Trophoblast cell (in vitro differentiated cells and primary cell): ENCODE data around the gene LRRN1.

Experiments
- DNase-seq, 2 donors: peaks; one replicate each; pipeline ENCODE4 v3.0.0-alpha.2; 2016
- H2AFZ ChIP-seq: 2 replicates; pipeline ENCODE4 v1.6.1; 2013; ENCODE audit warnings: low read length, moderate library complexity, mild to moderate bottlenecking; ENCODE audit not compliant: insufficient read depth, poor library complexity
- H2AK5ac ChIP-seq: 2 replicates; pipeline ENCODE4 v1.6.1; 2013; ENCODE audit warnings: mild to moderate bottlenecking, low read length
- H2BK120ac ChIP-seq: 2 replicates; pipeline ENCODE4 v1.6.1; 2013; ENCODE audit warnings: low read length, mild to moderate bottlenecking, moderate library complexity; ENCODE audit not compliant: insufficient read depth, poor library complexity
- H2BK12ac ChIP-seq: 2 replicates; pipeline ENCODE4 v1.6.1; 2013; ENCODE audit warnings: mild to moderate bottlenecking, low read length, moderate library complexity
- H2BK5ac ChIP-seq: 2 replicates; pipeline ENCODE4 v1.6.1; 2013; ENCODE audit warnings: low read length, low read depth, moderate library complexity, mild to moderate bottlenecking; ENCODE audit not compliant: poor library complexity
- H3K14ac ChIP-seq: 2 replicates; pipeline ENCODE4 v1.6.1; 2013; ENCODE audit warnings: mild to moderate bottlenecking, low read length
- H3K18ac ChIP-seq: 2 replicates; pipeline ENCODE4 v1.6.1; 2013; ENCODE audit warnings: mild to moderate bottlenecking, low read length
- H3K23ac ChIP-seq: 2 replicates; pipeline ENCODE4 v1.6.1; 2013; ENCODE audit warnings: low read length
- H3K27ac ChIP-seq: 2 replicates; pipeline ENCODE4 v1.5.1; 2013; ENCODE audit warnings: low read depth, mild to moderate bottlenecking, inconsistent platforms, low read length, moderate library complexity
- H3K27me3 ChIP-seq: 2 replicates; pipeline ENCODE4 v1.6.1; 2013; ENCODE audit warnings: inconsistent platforms, mild to moderate bottlenecking, low read length, moderate library complexity; ENCODE audit not compliant: insufficient read depth
- H3K36me3 ChIP-seq, 2 experiments: 1 replicate in 1 of 2; 2 replicates in 1 of 2; pipeline ENCODE4 v1.6.1; 2013; ENCODE audit warnings: low read length in 2 of 2, mild to moderate bottlenecking in 2 of 2, moderate library complexity in 1 of 2; ENCODE audit not compliant: insufficient read depth in 2 of 2, control insufficient read depth in 1 of 2
- H3K4ac ChIP-seq: 2 replicates; pipeline ENCODE4 v1.6.1; 2013; ENCODE audit warnings: low read depth, mild to moderate bottlenecking, low read length, moderate library complexity
- H3K4me1 ChIP-seq, 2 experiments: 1 replicate in 1 of 2; 2 replicates in 1 of 2; pipeline ENCODE4 v1.6.1; 2013; ENCODE audit warnings: low read length in 2 of 2, mild to moderate bottlenecking in 2 of 2, moderate library complexity in 1 of 2; ENCODE audit not compliant: insufficient read depth in 2 of 2, control insufficient read depth in 1 of 2
- H3K4me2 ChIP-seq: 2 replicates; pipeline ENCODE4 v1.6.1; 2013; ENCODE audit warnings: inconsistent platforms, mild to moderate bottlenecking, low read length, moderate library complexity
- H3K4me3 ChIP-seq: 2 replicates; pipeline ENCODE4 v1.5.1; 2013; ENCODE audit warnings: mild to moderate bottlenecking, low read depth, low read length, inconsistent platforms
- H3K79me1 ChIP-seq: one replicate; pipeline ENCODE4 v1.6.1; 2013; ENCODE audit warnings: low read length
- H3K79me2 ChIP-seq: 2 replicates; pipeline ENCODE4 v1.6.1; 2013; ENCODE audit warnings: low read length, mild to moderate bottlenecking; ENCODE audit not compliant: control insufficient read depth, insufficient read depth, poor library complexity
- H3K9ac ChIP-seq: 2 replicates; pipeline ENCODE4 v1.6.1; 2013; ENCODE audit warnings: mild to moderate bottlenecking, low read length
- H3K9me3 ChIP-seq: 2 replicates; pipeline ENCODE4 v1.6.1; 2013; ENCODE audit warnings: low read depth, mild to moderate bottlenecking, control low read depth, inconsistent platforms, low read length; ENCODE audit not compliant: insufficient read depth
- H4K12ac ChIP-seq: 2 replicates; pipeline ENCODE4 v1.6.1; 2013; ENCODE audit warnings: low read depth, mild to moderate bottlenecking, low read length, moderate library complexity
- H4K8ac ChIP-seq: 2 replicates; pipeline ENCODE4 v1.6.1; 2013; ENCODE audit warnings: low read depth, mild to moderate bottlenecking, low read length, moderate library complexity
- H4K91ac ChIP-seq: one replicate; pipeline ENCODE4 v1.6.1; 2013; ENCODE audit warnings: low read depth, mild to moderate bottlenecking, low read length, moderate library complexity
- WGBS: extraction: QIAGEN DNeasy Blood & Tissue Kit; methylation state at CpG from one replicate; pipeline ENCODE4 v1.1.7; 2013; ENCODE audit warnings: missing lambda C conversion rate; ENCODE audit not compliant: insufficient read length, insufficient coverage; ENCODE audit errors: extremely low coverage; 5-methylcytosine and 5-hydroxymethylcytosine counted together

LRRN1 gene

DNA sequence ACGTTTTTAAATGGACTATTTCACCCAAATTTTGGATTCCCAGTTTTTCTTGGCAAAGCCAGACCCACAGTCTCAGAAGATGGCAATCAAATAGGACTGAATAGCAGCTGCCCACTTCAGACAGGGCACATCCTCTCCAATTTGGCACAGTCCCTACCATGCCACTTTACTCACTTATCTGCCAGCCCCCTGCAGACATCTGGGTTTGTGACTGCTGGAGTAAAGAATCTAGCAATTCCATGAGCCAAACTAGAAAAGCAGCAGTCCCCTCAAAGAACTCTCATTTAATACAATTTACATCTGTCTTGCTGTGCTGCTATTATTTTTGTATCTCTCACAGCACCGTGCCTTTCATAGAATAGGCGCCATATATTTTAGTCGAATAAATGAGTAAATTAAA is 16.0 kb upstream of the LRRN1 start:
- Histone ChIP-seq H4K12ac (no peak overlapping the region), H2BK5ac (no peak overlapping the region), H3K4ac (no peak overlapping the region), H3K79me2 (no peaks in the 10 kb centered on the region), H3K27me3 (no peaks in the 10 kb centered on the region), H3K79me1 (no peaks in the 10 kb centered on the region), H3K27ac (no peak overlapping the region), H3K36me3 (no peaks in the 10 kb centered on the region), H2AK5ac (no peak overlapping the region), H3K14ac (no peak overlapping the region), H2BK12ac (no peak overlapping the region), H3K4me3 (no peak overlapping the region), H4K8ac (no peak overlapping the region), H3K4me2 (no peak overlapping the region), H3K18ac (no peak overlapping the region), H3K9ac (no peak overlapping the region), H3K9me3 (no peaks in the 10 kb centered on the region), H4K91ac (no peak overlapping the region), H3K23ac (no peak overlapping the region), H2BK120ac (no peak overlapping the region), H2AFZ (no peak overlapping the region), H3K4me1 (no peaks in the 10 kb centered on the region)
- WGBS, result no CpG with 5 or more reads among the region's 4 CpGs
- no peak for DNase-seq

DNA sequence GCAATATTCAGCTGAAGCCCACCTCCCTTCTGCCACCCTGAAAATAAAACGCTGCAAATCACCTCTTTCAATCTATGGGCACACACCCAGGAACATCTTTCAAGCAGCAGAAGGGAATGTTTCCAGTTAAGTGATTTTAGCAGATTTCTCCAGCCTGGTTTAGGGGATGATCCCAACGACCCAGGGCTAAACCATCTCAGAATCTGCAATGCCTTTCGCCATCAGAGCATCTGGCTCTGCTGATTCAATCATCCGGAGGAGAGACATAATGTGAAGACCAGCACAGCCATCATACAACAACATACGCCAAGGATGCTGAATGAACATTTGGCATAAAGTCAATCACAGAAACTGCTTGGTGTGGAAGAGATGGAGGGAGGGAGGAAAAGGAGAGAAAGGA is 15.5 kb upstream of the LRRN1 start:
- H3K9me3 ChIP-seq, result no peaks in the 10 kb centered on the region
- no peak overlapping the region for H3K23ac ChIP-seq
- H3K9ac ChIP-seq, result no peak overlapping the region
- no peak overlapping the region for H3K4me3 ChIP-seq
- no peaks in the 10 kb centered on the region for H3K27me3 ChIP-seq
- no CpG with 5 or more reads among the region's 5 CpGs for WGBS
- no peak for DNase-seq
- H2AFZ ChIP-seq, result no peak overlapping the region
- no peak overlapping the region for H3K4me2 ChIP-seq
- no peak overlapping the region for H4K91ac ChIP-seq
- H2BK120ac ChIP-seq, result no peak overlapping the region
- no peaks in the 10 kb centered on the region for H3K4me1 ChIP-seq
- H3K27ac ChIP-seq, result no peak overlapping the region
- H4K12ac ChIP-seq, result no peak overlapping the region
- H2BK5ac ChIP-seq, result no peak overlapping the region
- H3K79me1 ChIP-seq, result no peaks in the 10 kb centered on the region
- H3K14ac ChIP-seq, result no peak overlapping the region
- H3K4ac ChIP-seq, result no peak overlapping the region
- H4K8ac ChIP-seq, result no peak overlapping the region
- no peak overlapping the region for H2BK12ac ChIP-seq
- no peak overlapping the region for H2AK5ac ChIP-seq
- H3K36me3 ChIP-seq, result no peaks in the 10 kb centered on the region
- no peaks in the 10 kb centered on the region for H3K79me2 ChIP-seq
- H3K18ac ChIP-seq, result no peak overlapping the region

DNA sequence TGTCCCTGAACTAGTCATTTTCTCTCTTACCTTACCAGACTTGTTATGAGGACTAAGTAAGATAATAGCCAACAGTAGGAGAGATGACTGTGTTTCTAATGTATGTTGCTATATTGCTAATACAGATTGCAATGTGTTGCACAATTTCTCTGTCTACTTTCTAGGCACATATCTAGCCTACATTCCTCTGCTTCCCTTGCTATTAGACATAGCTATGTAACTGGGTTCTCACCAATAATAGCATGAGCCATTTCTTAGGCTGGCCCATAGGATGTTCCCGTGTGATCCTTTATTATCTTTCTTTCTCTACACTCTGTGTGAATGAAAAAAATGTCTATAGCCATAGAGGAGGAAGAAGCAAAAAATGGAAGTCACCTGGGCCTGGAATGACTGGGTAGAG is 6.8 kb upstream of the LRRN1 start:
- H2AK5ac ChIP-seq, result no peak overlapping the region
- no peak overlapping the region for H4K91ac ChIP-seq
- H2AFZ ChIP-seq, result no peak overlapping the region
- H4K12ac ChIP-seq, result no peak overlapping the region
- WGBS, result no CpG with 5 or more reads among the region's 1 CpG
- H3K9me3 ChIP-seq, result no peaks in the 10 kb centered on the region
- H3K9ac ChIP-seq, result no peak overlapping the region
- H3K4me2 ChIP-seq, result no peak overlapping the region
- no peaks in the 10 kb centered on the region for H3K27me3 ChIP-seq
- H3K4me3 ChIP-seq, result no peak overlapping the region
- no peak overlapping the region for H3K23ac ChIP-seq
- H3K36me3 ChIP-seq, result no peaks in the 10 kb centered on the region
- no peak overlapping the region for H2BK120ac ChIP-seq
- H2BK5ac ChIP-seq, result no peak overlapping the region
- no peak overlapping the region for H3K14ac ChIP-seq
- H3K4me1 ChIP-seq, result no peaks in the 10 kb centered on the region
- no peak overlapping the region for H3K27ac ChIP-seq
- H4K8ac ChIP-seq, result no peak overlapping the region
- no peak overlapping the region for H2BK12ac ChIP-seq
- peak; percentile 68 to 97 for DNase-seq
- H3K79me2 ChIP-seq, result no peaks in the 10 kb centered on the region
- no peak overlapping the region for H3K4ac ChIP-seq
- no peak overlapping the region for H3K18ac ChIP-seq
- H3K79me1 ChIP-seq, result no peaks in the 10 kb centered on the region

DNA sequence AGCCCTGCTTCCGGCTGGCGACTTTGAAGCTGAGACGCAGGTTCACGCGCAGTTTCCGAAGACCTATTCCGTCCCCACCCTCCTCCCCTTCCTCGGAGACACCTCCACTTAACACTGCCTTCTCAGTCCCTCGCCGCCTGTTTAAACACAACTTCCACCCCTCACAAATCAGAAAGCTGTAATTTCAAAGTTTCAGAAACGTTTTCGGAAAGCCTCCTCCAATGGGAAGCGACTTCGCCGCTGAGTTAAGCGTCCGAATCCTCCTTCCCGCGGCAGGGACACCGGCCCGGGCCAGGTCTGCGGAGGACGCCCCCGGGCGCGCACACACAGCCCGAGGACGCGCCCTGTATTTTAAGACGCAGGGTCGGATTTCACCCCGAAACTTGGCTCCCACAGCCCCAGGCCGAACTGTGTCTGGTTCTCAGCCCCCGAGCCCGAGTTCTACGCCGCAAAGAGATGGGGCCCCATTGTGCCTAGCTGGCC is 559 bp upstream of the LRRN1 start:
- H2BK12ac ChIP-seq, result peak overlapping the region; percentile 51
- H3K18ac ChIP-seq, result peak overlapping the region; percentile 97
- peak overlapping the region; percentile 96 for H3K4ac ChIP-seq
- peaks cover 25% of the 10 kb centered on the region for H3K79me2 ChIP-seq
- H3K79me1 ChIP-seq, result peaks cover 22% of the 10 kb centered on the region
- no peaks in the 10 kb centered on the region for H3K27me3 ChIP-seq
- H3K9ac ChIP-seq, result peak overlapping the region; percentile 84
- H3K23ac ChIP-seq, result no peak overlapping the region
- peak overlapping the region; percentile 93 for H3K27ac ChIP-seq
- peak overlapping the region; percentile 92 for H4K8ac ChIP-seq
- H4K91ac ChIP-seq, result peak overlapping the region; percentile 97
- peak overlapping the region; percentile 97 for H3K4me3 ChIP-seq
- peaks cover 5 to 7% of the 10 kb centered on the region in 2 experiments for H3K36me3 ChIP-seq
- peak overlapping the region; percentile 96 for H2BK120ac ChIP-seq
- peak overlapping the region; percentile 79 for H3K4me2 ChIP-seq
- H3K9me3 ChIP-seq, result no peaks in the 10 kb centered on the region
- peak overlapping the region; percentile 82 for H4K12ac ChIP-seq
- peak overlapping the region; percentile 98 for H3K14ac ChIP-seq
- H2AK5ac ChIP-seq, result peak overlapping the region; percentile 55
- WGBS, result no CpG with 5 or more reads among the region's 37 CpGs
- peak overlapping the region; percentile 84 for H2AFZ ChIP-seq
- peak overlapping the region; percentile 86 for H2BK5ac ChIP-seq
- peak in 1 of 2 donors; percentile 20 for DNase-seq
- peaks cover 2 to 4% of the 10 kb centered on the region in 2 experiments for H3K4me1 ChIP-seq
